CD4-positive, alpha-beta T cell (primary cell): ENCODE results near the gene SNTB2. TPM values are rescaled to one million over a fixed set of nuclear protein-coding genes. Genes with fewer than 3 reads are reported as not detected.
A peak's percentile ranks its signal among the peaks of the same experiment; 100 is the strongest.

ENCODE experiments used
- ATAC-seq: fragments of 200-7000 bp; cut with Tn5 transposase; one replicate; pipeline ENCODE4 v1.10.0; 2022; ENCODE audit warnings: mild to moderate bottlenecking; ENCODE audit not compliant: poor library complexity
- CTCF ChIA-PET: fragments of 350-600 bp; sonication (Branson Sonifier 250); formaldehyde crosslinking; loops from one replicate; lab custom pipeline; 2021; ENCODE audit warnings: antibody characterized with exemption, inconsistent platforms; lab: Charles Lee
- POLR2A ChIA-PET: fragments of 350-600 bp; sonication (Branson Sonifier 250); formaldehyde crosslinking; loops from one replicate; lab custom pipeline; 2021; ENCODE audit warnings: antibody characterized with exemption, inconsistent platforms; lab: Charles Lee
- DNase-seq, 14 experiments: peaks; one replicate each; pipeline ENCODE4 v3.0.0-alpha.2; 2013 to 2020; ENCODE audit warnings: mixed read lengths in 2 of 14
- H3K27ac ChIP-seq, 2 donors: one replicate each; pipeline versions ENCODE4 v1.5.1 to v1.7.0; 2013; ENCODE audit warnings: low read length in 2 of 2, low read depth in 1 of 2, mild to moderate bottlenecking in 1 of 2
- H3K27me3 ChIP-seq, 2 experiments: 1 replicate in 1 of 2; 2 replicates in 1 of 2; pipeline versions ENCODE4 v1.6.1 to v1.7.0; 2013; ENCODE audit warnings: low read length in 2 of 2, control low read depth in 1 of 2, mild to moderate bottlenecking in 1 of 2, moderate library complexity in 1 of 2; ENCODE audit not compliant: insufficient read depth in 2 of 2, control insufficient read depth in 1 of 2
- H3K36me3 ChIP-seq: one replicate; pipeline ENCODE4 v1.6.1; 2013; ENCODE audit warnings: low read length, control low read depth; ENCODE audit not compliant: insufficient read depth
- H3K4me1 ChIP-seq: one replicate; pipeline ENCODE4 v1.6.1; 2013; ENCODE audit warnings: low read length, control low read depth; ENCODE audit not compliant: insufficient read depth
- H3K4me3 ChIP-seq: one replicate; pipeline ENCODE4 v1.5.1; 2013; ENCODE audit warnings: mild to moderate bottlenecking, low read length, moderate library complexity
- H3K9me3 ChIP-seq, 2 experiments: 1 replicate in 1 of 2; 2 replicates in 1 of 2; pipeline versions ENCODE4 v1.6.1 to v1.7.0; 2013; ENCODE audit warnings: low read length in 2 of 2, mild to moderate bottlenecking in 2 of 2, control low read depth in 1 of 2, moderate library complexity in 1 of 2; ENCODE audit not compliant: control insufficient read depth in 1 of 2, insufficient read depth in 1 of 2
- H3K27ac Mint-ChIP-seq: one replicate; pipeline ENCODE4 v1.8.0; 2020; ENCODE audit warnings: mixed read lengths
- H3K27me3 Mint-ChIP-seq: one replicate; pipeline ENCODE4 v1.8.0; 2021; ENCODE audit warnings: mixed read lengths
- H3K36me3 Mint-ChIP-seq: one replicate; pipeline ENCODE4 v1.8.0; 2021; ENCODE audit warnings: low read depth, mixed read lengths
- H3K4me1 Mint-ChIP-seq: one replicate; pipeline ENCODE4 v1.8.0; 2021; ENCODE audit warnings: low read depth, mixed read lengths
- H3K4me3 Mint-ChIP-seq: one replicate; pipeline ENCODE4 v1.8.0; 2020; ENCODE audit warnings: mild to moderate bottlenecking, mixed read lengths
- H3K9me3 Mint-ChIP-seq: one replicate; pipeline ENCODE4 v1.8.0; 2020; ENCODE audit warnings: mixed read lengths
- CTCF ChIP-seq: fragments of 200-600 bp; IDR thresholded peaks from one replicate; pipeline ENCODE4 v1.8.0; 2022; ENCODE audit warnings: antibody characterized with exemption, mild to moderate bottlenecking
- intact Hi-C, 2 experiments: fragments of 100-400 bp; cut with DNase I in 1 of 2; cut with micrococcal nuclease in 1 of 2; formaldehyde crosslinking; loops; one replicate each; pipeline versions ENCODE4 v1.15.1 to v1.9.0; 2023 to 2025; cut with DNase I, micrococcal nuclease
- total RNA-seq, 174 experiments: library from RNA in 2 of 174; stranded (reverse) in 2 of 174; gene quantifications; one replicate each; pipeline ENCODE4 v1.2.3 and lab custom pipeline; 2021 to 2026

The SNTB2 gene
- total RNA-seq, 2 experiments from 2014 or later = 10.1 to 11.4 TPM

- H3K27ac ChIP-seq = no peak overlapping the region
- H3K27me3 Mint-ChIP-seq = no peaks in the 10 kb centered on the region
These were observed 138.8 kb downstream of the SNTB2 start for GRCh38 chr16:69325784-69326171.

GRCh38 chr16:69326172-69326873, 139.4 kb downstream of the SNTB2 start:
- TF ChIP-seq CTCF = no peak
- CTCF ChIA-PET = interaction anchor here (0.6 to 0.7 kb wide), 2 partner anchors 16 to 33 kb away, joined by 3 read pairs; no protein-coding TSS in a partner anchor
- ATAC-seq (no peak), DNase-seq (no peak)
- H3K4me1 ChIP-seq = peaks cover 47% of the 10 kb centered on the region
- H3K9me3 ChIP-seq = no peaks in the 10 kb centered on the region
- intact Hi-C loops = no loop called here
- peaks cover 72% of the 10 kb centered on the region for H3K36me3 Mint-ChIP-seq
- POLR2A ChIA-PET = interaction anchor here (5.1 kb wide), 1 partner anchor 13 kb away, joined by 70 read pairs; the partner anchor contains the start of genes COG8 and NIP7
- no peaks in the 10 kb centered on the region for H3K9me3 Mint-ChIP-seq
- H3K4me3 Mint-ChIP-seq = peak overlapping the region; percentile 35
- H3K27ac Mint-ChIP-seq = peak overlapping the region; percentile 58
- H3K27me3 Mint-ChIP-seq = no peaks in the 10 kb centered on the region
- H3K27ac ChIP-seq = no peak overlapping the region
- no peaks in the 10 kb centered on the region for H3K27me3 ChIP-seq
- H3K4me3 ChIP-seq = no peak overlapping the region
- peaks cover 36% of the 10 kb centered on the region for H3K4me1 Mint-ChIP-seq
- peaks cover 56% of the 10 kb centered on the region for H3K36me3 ChIP-seq

More at GRCh38 chr16:69325784-69326171, 138.8 kb downstream of the SNTB2 start:
- Histone ChIP-seq H3K36me3 (peaks cover 61% of the 10 kb centered on the region), H3K27me3 (no peaks in the 10 kb centered on the region), H3K9me3 (no peaks in the 10 kb centered on the region), H3K4me1 (peaks cover 43% of the 10 kb centered on the region), H3K4me3 (no peak overlapping the region)
- peak overlapping the region; percentile 58 for H3K27ac Mint-ChIP-seq
- no peak for DNase-seq
- H3K9me3 Mint-ChIP-seq = no peaks in the 10 kb centered on the region
- no peak for TF ChIP-seq CTCF
- CTCF ChIA-PET = no interaction called here
- intact Hi-C loops = loop anchor here in 1 of 2 experiments (1.0 kb wide), 1 partner anchor 12 kb away; no protein-coding TSS in a partner anchor
- POLR2A ChIA-PET = no interaction called here
- H3K4me3 Mint-ChIP-seq = no peak overlapping the region
- peaks cover 77% of the 10 kb centered on the region for H3K36me3 Mint-ChIP-seq
- no peak for ATAC-seq
- H3K4me1 Mint-ChIP-seq = peaks cover 36% of the 10 kb centered on the region

- H3K4me3 Mint-ChIP-seq = peak overlapping the region; percentile 82
- peaks cover 63% of the 10 kb centered on the region for H3K36me3 Mint-ChIP-seq
- no peak for DNase-seq
- H3K4me3 ChIP-seq = no peak overlapping the region
- H3K9me3 Mint-ChIP-seq = no peaks in the 10 kb centered on the region
- peak overlapping the region; percentile 72 for H3K27ac Mint-ChIP-seq
- intact Hi-C loops = no loop called here
- CTCF ChIA-PET = no interaction called here
- no peak for ATAC-seq
- no peak for TF ChIP-seq CTCF
- H3K27me3 ChIP-seq = no peaks in the 10 kb centered on the region
- POLR2A ChIA-PET = interaction anchor here (0.6 to 5.1 kb wide), 5 partner anchors 12 to 1396 kb away, joined by 3 to 70 read pairs (median 4); partner anchors contain the start of genes COG8 and NIP7
- H3K27ac ChIP-seq = no peak overlapping the region
- H3K27me3 Mint-ChIP-seq = no peaks in the 10 kb centered on the region
- H3K9me3 ChIP-seq = no peaks in the 10 kb centered on the region
- peaks cover 50% of the 10 kb centered on the region for H3K36me3 ChIP-seq
- peaks cover 47% of the 10 kb centered on the region for H3K4me1 ChIP-seq
- H3K4me1 Mint-ChIP-seq = peaks cover 40% of the 10 kb centered on the region
These were observed 140.8 kb downstream of the SNTB2 start for GRCh38 chr16:69327585-69328310.
